Measurements from ENCODE around the gene KIRREL2.
"Not testable (repeated sequence)": the region's sequence is repeated elsewhere in the genome, so short reads cannot be mapped to it uniquely, and the experiment has no call there.

The KIRREL2 gene

DNA sequence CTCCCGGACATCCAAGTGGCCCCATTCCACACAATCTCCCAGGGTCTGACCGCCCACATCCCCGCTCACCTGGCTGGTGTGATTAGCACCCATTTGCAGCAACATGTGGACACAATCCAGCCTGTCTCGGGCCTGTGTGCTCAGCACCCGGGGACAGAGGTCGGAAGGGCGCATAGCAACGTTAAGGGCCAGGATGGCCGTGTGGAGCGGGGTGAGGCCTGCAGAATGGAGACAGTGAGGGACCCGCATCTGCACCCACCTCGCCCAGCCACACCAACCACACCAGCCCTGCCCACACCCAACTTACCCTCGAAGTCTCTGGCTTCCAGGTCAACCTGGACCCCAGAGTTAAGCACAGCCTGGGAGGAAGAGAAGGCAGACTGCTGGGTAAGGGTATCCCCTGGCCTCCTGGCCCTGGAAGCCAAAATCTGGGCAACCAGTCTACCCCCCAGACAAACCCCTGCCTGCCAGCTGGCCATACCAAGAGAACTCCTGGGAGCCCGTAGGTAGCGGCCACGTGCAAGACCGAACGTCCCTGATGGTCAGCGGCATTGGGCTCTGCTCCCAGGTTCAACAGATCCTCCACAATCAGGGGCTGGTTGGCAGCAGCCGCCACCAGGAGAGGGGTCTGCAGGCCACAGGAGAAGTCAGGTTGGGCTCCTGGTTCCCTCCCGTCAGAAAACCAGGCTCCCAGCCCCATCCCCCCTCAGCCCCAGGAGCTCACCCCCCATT lies 39.4 kb downstream of the KIRREL2 start:
- in situ Hi-C loops (cut with HindIII; ENCODE audit: low sequenced_read_pairs): no loop called here

DNA sequence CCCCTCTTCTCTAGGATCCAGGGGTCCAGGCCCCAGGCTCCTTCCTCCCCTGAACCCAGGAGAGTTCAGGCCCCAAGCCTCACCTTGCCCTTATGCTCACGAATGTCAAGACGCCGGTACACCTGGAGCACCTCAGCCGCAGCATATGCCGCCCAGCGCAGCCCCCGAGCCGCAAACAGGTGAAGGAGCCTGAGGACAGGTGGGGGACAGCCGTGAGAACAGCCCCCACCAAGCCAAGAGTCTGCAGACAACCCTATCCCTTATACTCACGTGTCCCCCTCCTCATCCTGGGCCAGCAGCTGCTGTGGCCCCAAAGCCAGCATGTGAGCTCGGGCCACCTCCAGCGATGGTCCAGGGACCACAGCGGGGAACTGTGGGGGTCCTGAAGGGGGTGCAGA lies 39.9 kb downstream of the KIRREL2 start:
- in situ Hi-C loops (cut with HindIII; ENCODE audit: low sequenced_read_pairs): no loop called here

DNA sequence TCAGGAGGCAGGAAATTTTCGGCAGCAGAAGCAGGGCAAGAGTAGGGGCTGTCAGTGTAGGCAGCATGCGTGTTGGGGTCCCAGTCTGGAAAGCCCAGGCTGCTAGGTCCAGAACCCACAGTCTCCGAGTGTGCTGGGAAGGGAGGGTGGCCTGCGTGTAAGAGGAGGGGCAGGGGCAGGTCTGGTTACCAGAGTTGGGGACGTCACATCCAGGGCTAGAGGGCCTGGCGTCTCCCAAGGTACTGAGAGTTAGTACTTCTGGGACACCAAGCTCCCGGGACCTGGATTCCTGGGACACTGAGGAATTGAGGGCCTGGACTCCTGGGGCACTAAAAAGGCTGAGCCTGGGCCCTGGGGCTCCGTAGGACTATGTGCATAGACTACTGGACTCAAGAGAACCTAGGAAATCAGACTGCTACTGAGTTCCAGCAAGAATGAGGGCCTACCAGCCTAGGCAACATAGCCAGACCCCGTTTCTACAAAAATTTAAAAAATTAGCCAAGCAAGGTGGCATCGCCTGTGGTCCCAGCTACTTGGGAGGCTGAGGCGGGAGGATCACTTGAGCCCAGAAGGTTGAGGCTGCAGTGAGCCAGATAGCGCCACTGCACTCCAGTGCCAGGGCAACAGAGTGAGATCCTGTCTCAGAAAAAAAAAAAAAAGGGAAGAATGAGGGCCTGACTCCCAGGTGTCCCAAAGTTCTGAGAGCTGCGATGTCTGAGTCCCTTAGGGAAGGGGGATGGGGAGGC lies 41.2 kb downstream of the KIRREL2 start:
- in situ Hi-C loops (cut with HindIII; ENCODE audit: low sequenced_read_pairs): no loop called here

GRCh38 chr19:35898499-35898809 lies 41.7 kb downstream of the KIRREL2 start:
- in situ Hi-C loops (cut with HindIII; ENCODE audit: low sequenced_read_pairs): no loop called here

DNA sequence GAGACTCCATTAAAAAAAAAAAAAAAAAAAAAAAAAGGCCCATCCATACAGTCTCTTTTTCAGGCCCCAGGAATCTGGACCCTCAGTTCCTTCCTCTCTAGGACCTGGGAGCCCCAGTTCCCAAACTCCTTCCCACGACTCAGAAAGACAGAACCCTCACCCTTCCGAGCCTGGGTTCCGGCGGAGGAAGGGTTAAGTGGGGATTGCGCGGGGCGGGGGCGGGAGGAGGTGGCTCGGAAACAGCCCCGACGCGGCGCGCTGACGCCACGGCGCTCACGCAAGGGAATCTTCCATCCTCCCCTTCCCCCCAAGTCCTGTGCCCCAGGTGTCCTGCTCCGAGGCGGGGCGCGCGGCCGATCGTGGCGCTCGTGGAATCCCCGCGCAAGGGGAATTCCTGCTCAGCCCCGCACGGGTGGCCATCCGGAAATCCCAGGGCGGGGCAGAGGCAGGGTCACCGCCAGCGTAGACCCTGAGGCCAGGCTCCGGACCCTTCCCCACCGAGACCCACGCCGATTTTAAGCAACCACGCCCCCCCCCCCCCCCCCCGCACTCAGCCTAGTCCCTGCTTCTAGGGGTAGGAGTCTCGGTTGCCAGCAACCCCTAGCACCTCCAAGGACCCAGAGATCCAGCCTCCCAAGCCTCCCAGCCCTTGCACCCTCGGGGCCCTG lies 43.0 kb downstream of the KIRREL2 start:
- in situ Hi-C loops (cut with HindIII; ENCODE audit: low sequenced_read_pairs): loop anchor here (5.0 kb wide), 1 partner anchor 47 kb away; the partner anchor contains the start of gene NPHS1

GRCh38 chr19:35901055-35901644 lies 44.4 kb downstream of the KIRREL2 start:
- in situ Hi-C loops (cut with HindIII; ENCODE audit: low sequenced_read_pairs): loop anchor here (5.0 kb wide), 1 partner anchor 49 kb away; the partner anchor contains the start of gene NPHS1

DNA sequence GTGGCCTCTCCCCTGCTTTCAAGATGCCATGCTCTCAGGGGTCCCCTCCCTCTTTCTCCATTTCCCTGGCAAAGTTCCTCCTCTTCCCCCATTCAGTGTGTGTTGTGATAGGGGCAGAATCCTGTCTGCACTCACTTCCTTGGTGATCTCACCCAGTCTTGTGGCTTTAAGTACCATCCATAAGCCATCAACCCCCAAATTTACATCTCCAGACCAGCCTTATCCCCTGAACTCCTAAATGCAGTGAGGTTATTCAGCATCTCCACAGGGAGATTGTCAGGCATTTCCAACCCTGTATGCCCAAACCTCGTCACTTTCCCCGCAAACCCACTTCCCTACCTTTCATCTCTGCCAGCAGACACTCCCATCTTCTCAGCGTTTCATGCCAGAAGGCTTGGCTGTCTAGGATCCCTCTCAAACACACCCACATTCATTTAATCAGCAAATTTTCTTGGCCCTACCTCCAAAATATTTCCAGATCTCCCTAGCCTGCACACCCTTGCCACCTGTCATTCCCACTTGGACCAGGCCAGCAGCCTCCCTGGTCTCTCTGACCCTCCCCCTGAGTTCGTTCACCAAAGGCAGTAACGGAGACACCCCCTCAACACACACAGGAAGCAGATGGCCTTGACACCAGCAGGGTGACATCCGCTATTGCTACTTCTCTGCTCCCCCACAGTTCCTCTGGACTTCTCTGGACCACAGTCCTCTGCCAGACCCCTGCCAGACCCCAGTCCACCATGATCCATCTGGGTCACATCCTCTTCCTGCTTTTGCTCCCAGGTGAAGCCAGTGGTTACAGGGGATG lies 45.3 kb downstream of the KIRREL2 start, which contains the start of gene HCST:
Gene HCST (plus strand): TSS at position 676 of the 808 bp plus-strand sequence. CDS start 65 bp downstream, at position 741.
- in situ Hi-C loops (cut with HindIII; ENCODE audit: low sequenced_read_pairs): loop anchor here (5.0 kb wide), 1 partner anchor 50 kb away; the partner anchor contains the start of gene NPHS1

DNA sequence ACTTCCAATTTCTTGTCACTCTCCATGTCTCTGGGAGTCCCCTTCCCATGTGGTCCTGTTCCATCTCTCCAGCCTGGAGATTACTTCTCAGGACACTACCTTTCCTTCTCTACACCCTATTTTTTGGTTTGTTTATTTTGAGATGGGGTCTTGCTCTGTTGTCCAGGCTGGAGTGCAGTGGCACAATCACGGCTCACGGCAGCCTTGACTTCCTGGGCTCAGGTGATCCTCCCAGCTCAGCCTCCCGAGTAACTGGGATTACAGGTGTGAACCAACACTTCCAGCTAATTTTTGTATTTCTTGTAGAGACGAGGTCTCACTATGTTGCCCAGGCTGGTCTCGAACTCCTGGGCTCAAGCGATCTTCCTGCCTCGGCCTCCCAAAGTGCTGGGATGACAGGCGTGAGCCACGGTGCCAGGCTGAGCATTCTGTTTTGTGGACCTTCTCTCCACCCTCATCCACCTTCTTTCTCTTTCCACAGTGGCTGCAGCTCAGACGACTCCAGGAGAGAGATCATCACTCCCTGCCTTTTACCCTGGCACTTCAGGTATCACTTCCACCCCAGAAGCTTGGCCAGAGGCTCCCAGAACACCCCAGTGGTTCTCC lies 46.3 kb downstream of the KIRREL2 start:
- in situ Hi-C loops (cut with HindIII; ENCODE audit: low sequenced_read_pairs): loop anchor here (5.0 kb wide), 1 partner anchor 51 kb away; the partner anchor contains the start of gene NPHS1

GRCh38 chr19:35903550-35904179 lies 47.0 kb downstream of the KIRREL2 start:
- in situ Hi-C loops (cut with HindIII; ENCODE audit: low sequenced_read_pairs): loop anchor here (5.0 kb wide), 1 partner anchor 51 kb away; the partner anchor contains the start of gene NPHS1

DNA sequence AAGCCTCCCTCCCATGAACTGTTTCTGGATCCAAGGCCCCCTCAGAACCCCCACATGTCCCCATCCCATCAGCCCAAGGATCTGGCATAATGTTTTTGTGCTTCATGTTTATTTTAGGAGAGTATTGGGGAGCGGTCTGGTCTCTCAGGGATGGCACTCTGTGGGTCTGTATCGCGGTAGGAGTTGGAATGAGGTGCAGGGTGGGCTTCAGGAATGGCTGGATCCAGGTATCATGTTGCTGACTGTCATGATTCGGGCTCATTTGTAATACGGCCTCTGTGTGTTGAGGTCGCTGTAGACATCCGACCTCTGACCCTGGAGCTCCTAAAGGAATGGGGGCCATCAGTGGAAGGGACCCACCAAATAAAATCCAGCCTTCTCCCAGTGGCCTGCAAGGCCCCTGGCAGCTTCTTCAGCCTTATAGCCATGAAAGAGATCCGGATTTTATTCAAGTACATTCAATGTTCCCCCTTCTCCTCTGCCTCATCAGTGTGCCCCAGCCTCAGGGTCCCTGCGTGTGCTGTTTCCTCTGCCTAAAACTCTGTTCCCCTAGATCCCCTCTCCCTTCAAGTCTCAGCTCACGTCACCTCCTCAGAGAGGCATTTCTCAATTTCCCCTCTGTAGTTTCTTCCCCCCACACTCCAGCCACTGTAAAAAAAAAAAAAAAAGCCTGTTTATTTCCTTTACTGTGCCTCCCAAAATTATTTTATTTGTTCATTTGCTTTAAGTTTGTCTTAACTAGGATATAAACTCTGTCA lies 47.8 kb downstream of the KIRREL2 start:
- in situ Hi-C loops (cut with HindIII; ENCODE audit: low sequenced_read_pairs): loop anchor here (5.0 kb wide), 1 partner anchor 52 kb away; the partner anchor contains the start of gene NPHS1

DNA sequence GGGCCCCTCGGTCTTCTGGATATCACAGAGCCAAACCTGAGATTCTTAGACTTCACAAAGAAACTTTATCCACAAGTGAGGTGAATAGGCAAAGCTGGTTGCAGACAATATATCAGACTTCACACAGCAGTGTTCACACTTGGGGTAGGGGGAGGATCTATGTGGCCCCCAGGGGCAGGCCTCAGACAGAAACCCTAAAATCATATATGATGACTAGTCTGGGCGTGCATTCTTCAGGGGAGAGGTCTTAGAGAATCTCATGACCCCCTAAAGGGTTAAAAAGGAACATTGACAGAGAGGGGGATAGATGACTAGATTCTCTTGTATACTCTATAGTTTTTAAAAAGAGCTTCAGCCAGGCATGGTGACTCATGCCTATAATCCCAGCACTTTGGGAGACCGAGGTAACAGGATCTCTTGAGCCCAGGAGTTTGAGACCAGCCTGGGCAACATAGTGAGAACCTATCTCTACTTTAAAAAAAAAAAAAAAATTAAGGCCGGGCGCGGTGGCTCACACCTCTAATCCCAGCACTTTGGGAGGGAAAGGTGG lies 48.5 kb downstream of the KIRREL2 start:
- in situ Hi-C loops (cut with HindIII; ENCODE audit: low sequenced_read_pairs): no loop called here

GRCh38 chr19:35907377-35907745 lies 50.6 kb downstream of the KIRREL2 start:
- in situ Hi-C loops (cut with HindIII; ENCODE audit: low sequenced_read_pairs): no loop called here

- in situ Hi-C loops (cut with HindIII; ENCODE audit: low sequenced_read_pairs): no loop called here
Observed at GRCh38 chr19:35908010-35908441, 51.3 kb downstream of the KIRREL2 start, which contains the start of gene TYROBP. TSS of gene TYROBP (minus strand) at chr19:35908295. CDS start at chr19:35908228, 67 bp downstream.

GRCh38 chr19:35908973-35909683 lies 52.4 kb downstream of the KIRREL2 start:
- in situ Hi-C loops (cut with HindIII; ENCODE audit: low sequenced_read_pairs): no loop called here

GRCh38 chr19:35909684-35910035 lies 52.9 kb downstream of the KIRREL2 start:
- in situ Hi-C loops (cut with HindIII; ENCODE audit: low sequenced_read_pairs): no loop called here

DNA sequence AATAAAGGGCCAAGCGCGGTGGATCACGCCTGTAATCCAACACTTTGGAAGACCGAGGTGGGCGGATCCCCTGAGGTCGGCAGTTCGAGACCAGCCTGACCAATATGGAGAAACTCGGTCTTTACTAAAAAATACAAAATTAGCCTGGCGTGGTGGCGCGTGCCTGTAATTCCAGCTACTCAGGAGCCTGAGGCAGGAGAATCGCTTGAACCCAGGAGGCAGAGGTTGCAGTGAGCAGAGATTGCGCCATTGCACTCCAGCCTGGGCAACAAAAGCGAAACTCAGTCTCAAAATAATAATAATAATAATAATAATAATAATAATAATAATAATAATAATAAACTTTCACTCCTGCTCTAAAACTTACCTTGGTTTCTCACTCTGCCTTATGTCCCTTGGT lies 53.6 kb downstream of the KIRREL2 start:
- in situ Hi-C loops (cut with HindIII; ENCODE audit: low sequenced_read_pairs): not testable (repeated sequence)

DNA sequence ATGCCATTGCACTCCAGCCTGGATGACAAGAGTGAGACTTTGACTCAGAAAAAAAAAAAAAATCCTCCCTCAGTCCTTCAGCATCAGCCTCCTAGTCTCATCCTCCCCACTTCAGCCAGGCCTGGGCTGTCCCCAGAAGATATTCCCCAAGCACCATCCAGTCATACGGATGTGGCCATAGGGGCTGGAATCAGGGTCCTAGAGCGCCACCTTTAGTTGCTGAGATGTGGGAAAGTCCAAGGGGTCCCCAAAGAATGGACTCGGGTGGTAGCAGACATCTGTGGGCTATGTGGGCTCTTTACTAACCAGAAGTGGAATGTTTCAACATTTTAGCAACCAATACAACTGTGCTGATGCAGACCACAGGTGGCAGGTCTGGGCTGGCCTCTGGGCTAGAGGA lies 54.5 kb downstream of the KIRREL2 start:
- in situ Hi-C loops (cut with HindIII; ENCODE audit: low sequenced_read_pairs): no loop called here

DNA sequence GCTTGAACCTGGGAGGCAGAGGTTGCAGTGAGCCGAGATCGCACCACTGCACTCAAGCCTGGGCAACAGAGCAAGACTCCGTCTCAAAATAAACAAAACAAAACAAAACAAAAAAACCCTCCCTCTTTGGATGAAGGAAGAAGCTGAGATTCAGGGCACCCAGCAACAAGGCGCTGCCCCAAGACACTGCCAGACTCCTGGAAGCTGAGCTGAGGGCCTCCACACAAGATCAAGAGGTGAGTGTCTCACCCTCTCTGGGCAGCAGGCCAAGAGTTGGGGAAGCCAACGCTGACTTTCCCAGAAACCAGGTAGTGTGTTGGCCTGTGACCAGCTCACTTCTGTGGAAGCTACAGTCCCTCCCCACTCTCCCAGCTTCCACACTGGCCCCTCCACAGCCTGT lies 55.1 kb downstream of the KIRREL2 start:
- in situ Hi-C loops (cut with HindIII; ENCODE audit: low sequenced_read_pairs): no loop called here
